Aorta (tissue), 5 donors: ENCODE measurements around the gene C14orf132. TPM values are rescaled to one million over a fixed set of nuclear protein-coding genes. Genes with fewer than 3 reads are reported as not detected.

ENCODE experiments used
- ATAC-seq: fragments of 200-7000 bp; cut with Tn5 transposase; one replicate; pipeline ENCODE4 v1.9.1; 2022; ENCODE audit warnings: moderate library complexity; ENCODE audit not compliant: low FRiP score
- DNase-seq, 2 donors: peaks; one replicate each; pipeline ENCODE4 v3.0.0-alpha.2; 2020
- H3K27ac ChIP-seq, 2 donors: one replicate each; pipeline ENCODE4 v1.5.1; 2013; ENCODE audit warnings: low read length in 2 of 2, mild to moderate bottlenecking in 2 of 2, moderate library complexity in 2 of 2, control low read depth in 1 of 2, inconsistent platforms in 1 of 2, low read depth in 1 of 2
- H3K27me3 ChIP-seq, 2 donors: one replicate each; pipeline ENCODE4 v1.6.1; 2013; ENCODE audit warnings: control low read depth in 1 of 2, low read length in 1 of 2, mild to moderate bottlenecking in 1 of 2, moderate library complexity in 1 of 2; ENCODE audit not compliant: insufficient read depth in 2 of 2, control insufficient read depth in 1 of 2
- H3K36me3 ChIP-seq, 2 donors: one replicate each; pipeline ENCODE4 v1.6.1; 2013; ENCODE audit warnings: control low read depth in 1 of 2, low read length in 1 of 2, mild to moderate bottlenecking in 1 of 2; ENCODE audit not compliant: insufficient read depth in 2 of 2, control insufficient read depth in 1 of 2
- H3K4me1 ChIP-seq, 2 donors: one replicate each; pipeline ENCODE4 v1.6.1; 2013; ENCODE audit warnings: low read length in 2 of 2, control low read depth in 1 of 2, mild to moderate bottlenecking in 1 of 2, moderate library complexity in 1 of 2; ENCODE audit not compliant: insufficient read depth in 2 of 2, control insufficient read depth in 1 of 2
- H3K4me3 ChIP-seq, 2 donors: one replicate each; pipeline ENCODE4 v1.5.1; 2013; ENCODE audit warnings: low read length in 2 of 2, control low read depth in 1 of 2, mild to moderate bottlenecking in 1 of 2
- H3K9me3 ChIP-seq: one replicate; pipeline ENCODE4 v1.6.1; 2013; ENCODE audit warnings: mild to moderate bottlenecking, low read length; ENCODE audit not compliant: control insufficient read depth
- WGBS, 2 donors: extraction: QIAGEN DNeasy Blood & Tissue Kit; methylation state at CpG; one replicate each; pipeline ENCODE4 v1.1.7; 2013; 5-methylcytosine and 5-hydroxymethylcytosine counted together
- intact Hi-C, 2 donors: fragments of 100-400 bp; cut with DNase I; formaldehyde crosslinking; loops; one replicate each; pipeline versions ENCODE4 v1.14.2 to v1.15.0; 2022
- polyA plus RNA-seq, 2 donors: library from polyadenylated mRNA; stranded (reverse); fragments of 200-250 nt; gene quantifications; one replicate each; pipeline ENCODE4 v1.2.3, GENCODE V29; 2013
- total RNA-seq, 2 donors: library from RNA; stranded (reverse); fragmentation: NEBNext Ultra II Directional; extraction: Animal tissue kit (Norgen Biotek cat#: 25700); gene quantifications; one replicate each; pipeline ENCODE4 v1.2.1, GENCODE V29; 2021
- donor health status: healthy with polysubstance abuse.
- donor health status: Bipolar disorder and iron deficiency.
- donor health status: DM: no; HTN: no; CAD: no.
- donor health status: DM: no; HTN: no; CAD: no.
- donor health status: DM: yes; HTN: yes; CAD: no.

C14orf132 gene
- total and polyA plus RNA-seq, 4 donors = 10.8 to 39.1 (median 26.2) TPM

DNA sequence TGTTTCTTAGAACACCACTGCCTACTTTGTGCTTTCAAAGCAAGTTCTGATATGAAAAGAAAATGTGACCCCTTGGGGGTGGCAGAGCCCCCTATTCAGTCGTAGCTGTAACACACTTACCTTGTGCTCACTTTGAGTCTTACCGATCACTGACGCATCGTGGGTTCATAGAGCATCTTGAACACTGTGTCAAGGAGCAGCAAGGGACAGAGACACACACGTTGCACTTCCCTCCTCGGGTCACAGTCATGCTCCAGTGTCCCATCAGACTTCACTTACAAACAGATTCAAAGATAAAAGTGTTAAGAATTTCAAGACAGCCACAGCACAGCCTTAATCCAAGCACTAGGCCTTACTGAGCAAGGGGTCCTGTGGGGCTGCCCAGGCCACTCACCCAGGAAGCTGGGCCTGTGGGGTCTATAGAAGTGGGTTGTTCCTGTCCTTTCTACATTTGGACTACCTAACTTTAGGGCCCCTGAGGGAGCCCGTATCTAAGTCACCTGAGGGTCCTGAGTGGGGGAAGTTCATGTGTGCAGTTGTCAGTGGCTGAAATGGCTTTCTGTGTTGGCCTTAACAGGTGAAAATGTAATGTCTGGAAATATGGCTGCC is 90.1 kb downstream of the C14orf132 start:
- DNase-seq (no peak), ATAC-seq (no peak)
- Histone ChIP-seq H3K4me1 (no peaks in the 10 kb centered on the region), H3K36me3 (no peaks in the 10 kb centered on the region), H3K27ac (no peak overlapping the region), H3K9me3 (no peaks in the 10 kb centered on the region), H3K27me3 (peaks cover 0 to 1% of the 10 kb centered on the region in 2 donors), H3K4me3 (no peak overlapping the region)
- intact Hi-C loops = no loop called here
- WGBS, 2 donors = 89 to 92% methylated on average over 7 of the region's 7 CpGs

DNA sequence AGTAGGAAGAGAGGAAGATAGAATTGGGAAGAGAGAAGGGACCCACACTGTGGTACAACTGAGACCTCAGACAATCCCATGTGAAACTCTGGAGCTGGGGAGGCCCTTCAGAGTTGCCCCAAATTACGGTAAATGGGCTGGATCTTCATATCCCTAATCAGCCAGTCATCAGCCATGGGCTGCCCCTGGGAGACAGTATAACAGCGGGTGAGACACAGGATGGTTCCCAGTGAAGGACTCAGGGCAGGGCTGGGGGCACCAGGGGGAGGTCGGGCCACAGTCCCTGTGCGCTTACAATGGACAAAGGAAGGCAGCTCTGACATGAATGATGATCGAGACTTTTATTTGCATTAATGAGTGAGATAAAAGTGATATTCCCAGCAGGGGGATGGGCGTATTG is 91.2 kb downstream of the C14orf132 start:
- ATAC-seq (no peak), DNase-seq (no peak)
- Histone ChIP-seq H3K4me1 (no peaks in the 10 kb centered on the region), H3K4me3 (no peak overlapping the region), H3K36me3 (no peaks in the 10 kb centered on the region), H3K9me3 (no peaks in the 10 kb centered on the region), H3K27me3 (peaks cover 0 to 1% of the 10 kb centered on the region in 2 donors), H3K27ac (no peak overlapping the region)
- intact Hi-C loops = no loop called here
- 92 to 96% methylated on average over 6 of the region's 6 CpGs for WGBS, 2 donors

DNA sequence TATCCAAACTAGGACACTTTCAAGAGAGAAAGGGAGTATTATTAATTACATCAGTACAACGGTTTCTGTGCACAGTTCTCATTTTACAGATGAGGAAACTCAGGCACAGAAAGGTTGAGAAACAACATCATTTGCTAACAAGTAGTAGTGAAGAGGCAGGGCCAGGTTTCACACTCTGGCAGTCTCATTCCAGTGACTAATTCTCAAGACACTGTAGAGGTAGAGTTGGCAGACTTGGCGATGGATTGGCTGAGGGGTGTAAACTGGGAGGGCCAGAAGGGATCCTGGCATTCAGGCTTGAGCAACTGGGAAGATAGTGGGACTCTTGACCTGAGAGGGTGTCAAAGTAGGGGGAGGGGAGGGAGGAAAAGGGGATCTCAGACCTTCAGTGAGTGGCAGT is 91.7 kb downstream of the C14orf132 start:
- Histone ChIP-seq H3K4me1 (no peaks in the 10 kb centered on the region), H3K27ac (no peak overlapping the region), H3K36me3 (no peaks in the 10 kb centered on the region), H3K27me3 (peaks cover 0 to 1% of the 10 kb centered on the region in 2 donors), H3K9me3 (no peaks in the 10 kb centered on the region), H3K4me3 (no peak overlapping the region)
- WGBS, 2 donors = 58 to 63% methylated on average over 2 of the region's 2 CpGs
- no peak for DNase-seq
- intact Hi-C loops = no loop called here
- no peak for ATAC-seq

DNA sequence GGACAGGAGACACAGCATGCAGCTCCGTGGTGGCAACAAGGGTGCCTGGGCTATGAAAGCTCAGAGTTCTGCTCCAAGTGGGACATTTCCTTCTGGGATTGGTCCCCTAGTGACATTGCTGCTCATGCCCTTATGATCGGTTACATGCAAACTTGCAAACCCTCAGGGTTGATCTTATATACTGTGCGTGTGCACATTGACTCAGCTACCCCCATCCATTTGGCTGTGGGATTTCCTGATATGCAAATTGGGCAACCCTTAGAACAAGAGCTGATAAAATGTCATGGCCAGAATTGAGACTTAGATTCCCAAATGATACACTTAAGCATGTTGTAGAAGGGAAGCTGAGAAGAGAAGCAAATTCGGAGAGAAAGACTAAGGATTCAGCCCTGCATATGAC is 92.7 kb downstream of the C14orf132 start:
- WGBS, 2 donors = 66 to 75% methylated on average over 4 of the region's 4 CpGs
- ATAC-seq (no peak), DNase-seq (no peak)
- Histone ChIP-seq H3K4me1 (no peaks in the 10 kb centered on the region), H3K27ac (no peak overlapping the region), H3K36me3 (no peaks in the 10 kb centered on the region), H3K4me3 (no peak overlapping the region), H3K27me3 (peaks cover 0 to 1% of the 10 kb centered on the region in 2 donors), H3K9me3 (no peaks in the 10 kb centered on the region)
- intact Hi-C loops = no loop called here

DNA sequence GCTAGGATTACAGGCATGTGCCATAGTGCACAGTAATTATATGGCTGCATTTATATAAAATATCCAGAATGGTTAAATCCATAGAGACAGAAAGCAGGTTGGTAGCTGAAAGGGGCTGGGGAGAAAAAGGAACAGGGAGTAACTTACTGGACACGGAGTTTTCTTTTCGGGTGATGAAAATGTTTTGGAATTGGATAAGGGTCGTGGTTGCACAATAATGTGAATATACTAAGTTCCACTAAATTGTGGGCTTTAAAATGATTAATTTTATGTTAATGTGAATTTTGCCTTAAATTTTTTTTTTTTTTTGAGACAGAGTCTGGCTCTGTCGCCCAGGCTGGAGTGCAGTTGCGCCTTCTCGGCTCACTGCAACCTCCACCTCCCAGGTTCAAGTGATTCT is 95.3 kb downstream of the C14orf132 start:
- Histone ChIP-seq H3K27me3 (peaks cover 0 to 1% of the 10 kb centered on the region in 2 donors), H3K36me3 (no peaks in the 10 kb centered on the region), H3K27ac (no peak overlapping the region), H3K4me1 (no peaks in the 10 kb centered on the region), H3K9me3 (peaks cover 10% of the 10 kb centered on the region), H3K4me3 (no peak overlapping the region)
- no peak for DNase-seq
- WGBS, 2 donors = 83 to 84% methylated on average over 6 of the region's 6 CpGs
- ATAC-seq = no peak
- intact Hi-C loops = no loop called here

DNA sequence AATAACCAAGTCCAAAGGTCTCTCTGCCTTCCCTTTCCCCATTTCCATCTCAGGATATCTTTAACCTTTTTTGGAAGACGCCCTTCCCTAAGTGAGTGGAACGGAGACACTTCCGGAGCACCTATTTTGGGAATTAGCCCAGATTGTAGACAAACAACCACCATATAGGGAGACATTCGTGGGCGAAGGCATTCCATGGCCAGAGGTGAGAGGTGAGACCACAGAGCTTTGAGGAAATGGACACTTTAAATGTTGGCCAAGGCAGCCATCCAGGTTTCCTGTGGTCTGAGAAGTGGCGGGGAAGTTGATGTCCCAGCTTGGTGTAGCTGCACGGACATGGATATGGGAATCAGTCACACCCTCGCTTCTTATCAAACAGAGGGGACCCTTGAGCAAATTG is 96.1 kb downstream of the C14orf132 start:
- ATAC-seq = no peak
- DNase-seq = no peak
- intact Hi-C loops = no loop called here
- Histone ChIP-seq H3K4me1 (no peaks in the 10 kb centered on the region), H3K36me3 (no peaks in the 10 kb centered on the region), H3K4me3 (no peak overlapping the region), H3K27me3 (peaks cover 0 to 1% of the 10 kb centered on the region in 2 donors), H3K9me3 (peaks cover 10% of the 10 kb centered on the region), H3K27ac (no peak overlapping the region)
- 72 to 73% methylated on average over 8 of the region's 8 CpGs for WGBS, 2 donors

DNA sequence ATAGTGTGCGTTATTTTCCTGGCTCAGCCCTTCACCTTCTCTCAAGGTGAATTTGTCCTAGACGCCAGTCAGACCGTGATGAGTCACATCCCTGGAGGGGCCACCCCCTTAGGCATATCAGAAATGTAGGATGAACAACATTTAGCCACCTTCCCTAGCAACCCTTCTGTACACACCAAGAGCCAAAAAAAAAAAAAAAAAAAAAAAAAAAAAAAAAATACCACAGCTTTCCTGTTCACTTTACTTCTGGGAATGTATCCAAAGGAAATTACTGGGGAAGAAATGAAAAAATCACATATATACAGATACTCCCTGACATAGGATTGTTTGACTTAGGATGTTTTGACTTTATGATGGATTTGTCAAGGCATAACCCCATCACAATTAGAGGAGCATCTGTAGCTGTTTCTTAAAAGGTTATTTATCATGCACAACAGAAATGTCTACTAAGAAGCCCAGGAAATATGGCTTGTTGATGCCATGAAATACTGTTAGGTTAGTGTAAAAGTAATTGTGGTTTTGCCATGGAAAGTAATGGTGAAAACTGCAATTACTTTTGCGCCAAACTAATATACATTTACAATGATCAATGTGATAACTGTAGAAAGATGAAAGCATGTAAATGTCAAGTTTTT is 97.3 kb downstream of the C14orf132 start:
- Histone ChIP-seq H3K4me3 (no peak overlapping the region), H3K27me3 (peaks cover 0 to 1% of the 10 kb centered on the region in 2 donors), H3K27ac (no peak overlapping the region), H3K36me3 (no peaks in the 10 kb centered on the region), H3K9me3 (peaks cover 10% of the 10 kb centered on the region), H3K4me1 (no peaks in the 10 kb centered on the region)
- 26 to 28% methylated on average over 4 of the region's 4 CpGs for WGBS, 2 donors
- intact Hi-C loops = no loop called here
- ATAC-seq (no peak), DNase-seq (no peak)

DNA sequence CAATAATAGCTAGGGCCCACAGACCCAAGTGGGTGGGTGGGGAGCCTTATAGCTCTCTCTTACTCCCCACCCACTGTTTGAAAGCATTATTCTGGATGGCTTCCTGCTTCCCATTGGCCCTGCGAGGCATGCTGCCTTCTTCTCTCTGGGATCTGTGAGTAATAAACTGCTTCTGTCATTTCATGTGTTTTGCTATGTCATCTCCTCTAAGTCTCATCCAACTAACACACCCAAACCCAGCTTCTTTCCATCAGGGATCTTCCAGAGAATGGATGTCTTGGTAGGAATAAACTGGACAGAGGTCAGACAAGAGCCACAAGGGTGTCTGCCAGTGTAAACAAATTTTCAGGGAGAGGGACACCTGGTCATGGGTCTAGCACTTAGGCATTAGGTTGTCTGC is 99.1 kb downstream of the C14orf132 start:
- ATAC-seq (no peak), DNase-seq (no peak)
- no peaks in the 10 kb centered on the region for H3K27me3 ChIP-seq
- 85 to 90% methylated on average over 1 of the region's 1 CpG for WGBS, 2 donors
- H3K27ac ChIP-seq = no peak overlapping the region
- peaks cover 10% of the 10 kb centered on the region for H3K9me3 ChIP-seq
- no peak overlapping the region for H3K4me3 ChIP-seq
- no peaks in the 10 kb centered on the region for H3K36me3 ChIP-seq
- intact Hi-C loops = no loop called here
- H3K4me1 ChIP-seq = no peaks in the 10 kb centered on the region

DNA sequence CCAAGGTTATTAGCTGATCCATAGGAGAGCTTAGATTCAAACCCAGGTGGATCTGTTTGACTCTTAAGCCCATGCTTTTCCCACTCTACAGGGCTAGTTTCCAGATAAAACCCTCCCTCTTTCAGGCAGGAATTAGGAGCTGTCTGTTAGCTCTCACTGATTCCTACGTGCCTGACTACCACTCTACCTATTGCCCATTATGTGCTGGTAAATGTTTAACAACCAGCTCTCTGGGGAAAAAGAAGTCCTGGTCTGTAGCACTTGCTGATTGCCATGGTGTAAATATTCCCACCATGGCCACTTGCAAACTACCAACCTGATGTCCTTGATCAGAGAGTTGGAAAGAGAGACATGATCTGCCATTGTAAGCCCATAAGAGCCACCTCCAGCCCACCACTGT is 100.0 kb downstream of the C14orf132 start:
- DNase-seq (no peak), ATAC-seq (no peak)
- Histone ChIP-seq H3K27ac (no peak overlapping the region), H3K27me3 (no peaks in the 10 kb centered on the region), H3K36me3 (no peaks in the 10 kb centered on the region), H3K4me3 (no peak overlapping the region), H3K9me3 (peaks cover 10% of the 10 kb centered on the region), H3K4me1 (no peaks in the 10 kb centered on the region)
- intact Hi-C loops = no loop called here
- 56 to 64% methylated on average over 1 of the region's 1 CpG for WGBS, 2 donors
